HepG2 (cell line): ENCODE measurements around the gene HK2. TPM values are rescaled to one million over a fixed set of nuclear protein-coding genes. Genes with fewer than 3 reads are reported as not detected.

Experiments
- CEBPG ChIP-seq: IDR thresholded peaks from 2 replicates; pipeline ENCODE4 v1.6.1; 2016
- FUBP1 ChIP-seq: sonication (generic); formaldehyde crosslinking; IDR thresholded peaks from 2 replicates; pipeline ENCODE4 v1.5.1; 2020; ENCODE audit warnings: missing genetic modification reagents, mild to moderate bottlenecking, borderline replicate concordance
- HINFP ChIP-seq: sonication (generic); formaldehyde crosslinking; IDR thresholded peaks from 2 replicates; pipeline ENCODE4 v1.4.0; 2020; ENCODE audit warnings: low read depth, mild to moderate bottlenecking, missing genetic modification reagents
- MAZ ChIP-seq, 2 experiments: sonication (generic) in 1 of 2; formaldehyde crosslinking in 1 of 2; IDR thresholded peaks; 2 replicates each; pipeline versions ENCODE4 v1.5.0 to v1.6.1; 2012 to 2020; ENCODE audit warnings: low read depth in 2 of 2, mild to moderate bottlenecking in 2 of 2, borderline replicate concordance in 1 of 2, improper control_type of control experiment in 1 of 2, low read length in 1 of 2, missing genetic modification reagents in 1 of 2, moderate library complexity in 1 of 2
- MTF2 ChIP-seq: sonication (generic); formaldehyde crosslinking; IDR thresholded peaks from 2 replicates; pipeline ENCODE4 v1.5.0; 2020; ENCODE audit warnings: missing genetic modification reagents, borderline replicate concordance
- NFKB2 ChIP-seq: sonication (generic); formaldehyde crosslinking; IDR thresholded peaks from 2 replicates; pipeline ENCODE4 v1.4.0; 2020; ENCODE audit warnings: missing genetic modification reagents, borderline replicate concordance
- REPIN1 ChIP-seq: sonication (generic); formaldehyde crosslinking; IDR thresholded peaks from 2 replicates; pipeline ENCODE4 v1.8.0; 2022; ENCODE audit warnings: missing genetic modification reagents, low read depth, mild to moderate bottlenecking, borderline replicate concordance
- RORA ChIP-seq: sonication (generic); formaldehyde crosslinking; IDR thresholded peaks from 2 replicates; pipeline ENCODE4 v1.5.0; 2020; ENCODE audit warnings: mild to moderate bottlenecking, missing genetic modification reagents, moderate library complexity
- SP4 ChIP-seq: sonication (generic); formaldehyde crosslinking; IDR thresholded peaks from 2 replicates; pipeline ENCODE4 v1.8.1; 2023; ENCODE audit warnings: mild to moderate bottlenecking, missing genetic modification reagents
- STAT5B ChIP-seq: sonication (generic); formaldehyde crosslinking; IDR thresholded peaks from 2 replicates; pipeline ENCODE4 v1.4.0; 2020; ENCODE audit warnings: missing genetic modification reagents
- TOPORS ChIP-seq: sonication (generic); formaldehyde crosslinking; IDR thresholded peaks from 2 replicates; pipeline ENCODE4 v1.8.0; 2023; ENCODE audit warnings: mild to moderate bottlenecking, missing genetic modification reagents
- TSC22D2 ChIP-seq: sonication (generic); formaldehyde crosslinking; IDR thresholded peaks from 2 replicates; pipeline ENCODE4 v1.5.1; 2020; ENCODE audit warnings: missing genetic modification reagents, mild to moderate bottlenecking, borderline replicate concordance
- ZBTB1 ChIP-seq: sonication (generic); formaldehyde crosslinking; IDR thresholded peaks from 2 replicates; pipeline ENCODE4 v1.4.0; 2020; ENCODE audit warnings: missing genetic modification reagents, borderline replicate concordance
- ZKSCAN8 ChIP-seq: IDR thresholded peaks from 2 replicates; pipeline ENCODE4 v1.6.1; 2016; ENCODE audit warnings: borderline replicate concordance, missing genetic modification reagents, missing compliant biosample characterization
- ZNF24 ChIP-seq: fragments of 450-650 bp; IDR thresholded peaks from 2 replicates; pipeline ENCODE4 v1.6.1; 2017; ENCODE audit warnings: antibody characterized with exemption, mild to moderate bottlenecking
- ZNF251 ChIP-seq: sonication (generic); formaldehyde crosslinking; IDR thresholded peaks from 2 replicates; pipeline ENCODE4 v1.9.0; 2021; ENCODE audit warnings: mild to moderate bottlenecking, missing genetic modification reagents
- ZNF367 ChIP-seq: sonication (generic); formaldehyde crosslinking; IDR thresholded peaks from 2 replicates; pipeline ENCODE4 v1.4.0; 2020; ENCODE audit warnings: missing genetic modification reagents, borderline replicate concordance
- ZNF44 ChIP-seq: sonication (generic); formaldehyde crosslinking; IDR thresholded peaks from 2 replicates; pipeline ENCODE4 v1.5.1; 2020; ENCODE audit warnings: mild to moderate bottlenecking, missing genetic modification reagents
- ZNF816 ChIP-seq: sonication (generic); formaldehyde crosslinking; IDR thresholded peaks from 2 replicates; pipeline ENCODE4 v1.8.0; 2022; ENCODE audit warnings: missing genetic modification reagents, mild to moderate bottlenecking, borderline replicate concordance
- polyA plus RNA-seq, 8 experiments: library from polyadenylated mRNA; depleted of rRNA in 3 of 8; stranded (reverse) in 7 of 8; unstranded in 1 of 8; fragments of >200 nt; fragmentation: Illumina TruSeq in 4 of 8; extraction: Trizol in 4 of 8; gene quantifications; 2 replicates each; pipeline versions ENCODE4 v1.2.1 to v1.2.3, GENCODE V29; 2011 to 2016; ENCODE audit warnings: low read depth in 4 of 8, missing spikeins in 1 of 8, mixed read lengths in 1 of 8; ENCODE audit not compliant: insufficient read depth in 1 of 8
- total RNA-seq, 5 experiments: library from RNA; depleted of rRNA; stranded (reverse); fragments of >200 nt; fragmentation: Illumina TruSeq; extraction: Trizol; gene quantifications; 2 replicates each; pipeline ENCODE4 v1.2.3, GENCODE V29; 2016; ENCODE audit warnings: low read depth in 1 of 5
- TF ChIP-seq, protein P1 (sequence below): sonication (generic); formaldehyde crosslinking; IDR thresholded peaks from 2 replicates; pipeline ENCODE4 v1.4.0; 2020; ENCODE audit warnings: low read depth, missing genetic modification reagents

The HK2 gene
- total and polyA plus RNA-seq, 2 of the 13 experiments (the other 11 are each of a cell fraction or from before 2014, with no cell fraction given): 13.2 to 101 TPM

DNA sequence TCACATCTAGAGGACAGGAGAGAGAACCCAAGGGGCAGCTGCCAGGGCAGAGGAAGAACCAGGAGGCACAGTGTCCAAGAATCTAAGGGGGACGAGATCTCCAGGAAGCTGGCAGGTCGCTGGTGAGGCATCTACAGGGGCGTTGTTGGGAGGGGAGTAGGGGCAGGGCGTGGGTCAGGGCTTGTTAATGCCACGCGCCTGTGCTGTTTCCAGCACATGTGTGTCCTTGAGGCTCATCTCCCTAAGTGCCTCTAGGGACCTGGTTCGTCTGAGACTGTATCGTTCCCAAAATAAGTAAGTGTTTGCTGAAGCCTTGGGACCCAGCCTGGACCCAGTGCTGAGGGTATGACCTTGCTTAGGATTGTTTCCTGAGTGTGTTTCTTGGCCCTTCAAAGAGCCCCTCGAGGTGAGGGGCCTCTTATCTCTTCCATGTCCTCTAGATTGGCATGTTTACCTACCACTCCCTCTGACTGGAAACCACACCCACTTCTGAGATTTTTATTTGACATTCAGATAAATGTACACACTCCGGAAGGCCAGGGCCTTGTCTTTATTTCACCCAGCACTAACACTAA lies 22.2 kb downstream of the HK2 start (continued):
- TF ChIP-seq, protein P1, sequence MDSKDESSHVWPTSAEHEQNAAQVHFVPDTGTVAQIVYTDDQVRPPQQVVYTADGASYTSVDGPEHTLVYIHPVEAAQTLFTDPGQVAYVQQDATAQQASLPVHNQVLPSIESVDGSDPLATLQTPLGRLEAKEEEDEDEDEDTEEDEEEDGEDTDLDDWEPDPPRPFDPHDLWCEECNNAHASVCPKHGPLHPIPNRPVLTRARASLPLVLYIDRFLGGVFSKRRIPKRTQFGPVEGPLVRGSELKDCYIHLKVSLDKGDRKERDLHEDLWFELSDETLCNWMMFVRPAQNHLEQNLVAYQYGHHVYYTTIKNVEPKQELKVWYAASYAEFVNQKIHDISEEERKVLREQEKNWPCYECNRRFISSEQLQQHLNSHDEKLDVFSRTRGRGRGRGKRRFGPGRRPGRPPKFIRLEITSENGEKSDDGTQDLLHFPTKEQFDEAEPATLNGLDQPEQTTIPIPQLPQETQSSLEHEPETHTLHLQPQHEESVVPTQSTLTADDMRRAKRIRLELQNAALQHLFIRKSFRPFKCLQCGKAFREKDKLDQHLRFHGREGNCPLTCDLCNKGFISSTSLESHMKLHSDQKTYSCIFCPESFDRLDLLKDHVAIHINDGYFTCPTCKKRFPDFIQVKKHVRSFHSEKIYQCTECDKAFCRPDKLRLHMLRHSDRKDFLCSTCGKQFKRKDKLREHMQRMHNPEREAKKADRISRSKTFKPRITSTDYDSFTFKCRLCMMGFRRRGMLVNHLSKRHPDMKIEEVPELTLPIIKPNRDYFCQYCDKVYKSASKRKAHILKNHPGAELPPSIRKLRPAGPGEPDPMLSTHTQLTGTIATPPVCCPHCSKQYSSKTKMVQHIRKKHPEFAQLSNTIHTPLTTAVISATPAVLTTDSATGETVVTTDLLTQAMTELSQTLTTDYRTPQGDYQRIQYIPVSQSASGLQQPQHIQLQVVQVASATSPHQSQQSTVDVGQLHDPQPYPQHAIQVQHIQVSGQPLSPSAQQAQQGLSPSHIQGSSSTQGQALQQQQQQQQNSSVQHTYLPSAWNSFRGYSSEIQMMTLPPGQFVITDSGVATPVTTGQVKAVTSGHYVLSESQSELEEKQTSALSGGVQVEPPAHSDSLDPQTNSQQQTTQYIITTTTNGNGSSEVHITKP (CRISPR knock-in tag): 0 out of 2 replicates have a peak, but pooled peaks have one; percentile 18
- TF ChIP-seq ZNF816 (CRISPR knock-in tag) (no peak), ZNF367 (CRISPR knock-in tag) (no peak), FUBP1 (no peak), ZNF44 (CRISPR knock-in tag) (no peak), MTF2 (no peak), NFKB2 (peak; percentile 82; the same call in 1 of the 2 replicates), SP4 (no peak), MAZ (IDR thresholded peaks at IDR 0.05; ENCODE audit: borderline replicate concordance, low read depth, low read length) (no peak), MAZ (CRISPR knock-in tag; IDR thresholded peaks at IDR 0.05; ENCODE audit: low read depth) (peak; percentile 73; the same call in 1 of the 2 replicates), RORA (CRISPR knock-in tag) (no peak), CEBPG (CRISPR knock-in tag) (peak; percentile 35; the same call in 1 of the 2 replicates), TSC22D2 (CRISPR knock-in tag) (peak; percentile 62; the same call in 1 of the 2 replicates), REPIN1 (0 out of 2 replicates have a peak, but pooled peaks have one; percentile 48), HINFP (CRISPR knock-in tag) (peak; percentile 44; the same call in 1 of the 2 replicates), ZKSCAN8 (CRISPR knock-in tag) (peak; percentile 70; the same call in 1 of the 2 replicates), ZNF24 (no peak), STAT5B (CRISPR knock-in tag) (no peak), ZBTB1 (CRISPR knock-in tag) (no peak), ZNF251 (no peak), TOPORS (CRISPR knock-in tag) (no peak)
